KBM-7 (cell line): ENCODE results near the gene CDON.

Experiments used
- DNase-seq: peaks from one replicate; pipeline ENCODE4 v3.0.0-alpha.2; 2015
- in situ Hi-C: fragments of 300-500 bp; cut with MboI; formaldehyde crosslinking; loops from 2 replicates; pipeline ENCODE4 v1.14.3; 2020; ENCODE audit warnings: low sequenced_read_pairs, low pct_unique_long_range_greater_than_20kb, mixed read lengths

CDON gene

GRCh38 chr11:126062679-126063506 lies at the start of gene CDON:
TSS of gene CDON (minus strand) at chr11:126062866. CDS start at chr11:126023476, 39,390 bp downstream.
- in situ Hi-C loops = no loop called here
- peak; percentile 92 for DNase-seq

- DNase-seq = no peak
- in situ Hi-C loops = no loop called here
These were observed 48.9 kb upstream of the CDON start for GRCh38 chr11:126111458-126112116.

- in situ Hi-C loops = no loop called here
- no peak for DNase-seq
These were observed 47.5 kb upstream of the CDON start for GRCh38 chr11:126109941-126110731.

GRCh38 chr11:126106594-126107328 lies 44.1 kb upstream of the CDON start:
- no peak for DNase-seq
- in situ Hi-C loops = no loop called here

- no peak for DNase-seq
- in situ Hi-C loops = no loop called here
These were observed 43.0 kb upstream of the CDON start for GRCh38 chr11:126105748-126106080.

- in situ Hi-C loops = no loop called here
- DNase-seq = no peak
These were observed 42.5 kb upstream of the CDON start for GRCh38 chr11:126105022-126105747.

GRCh38 chr11:126104420-126104819 lies 41.8 kb upstream of the CDON start:
- in situ Hi-C loops = no loop called here

GRCh38 chr11:126103150-126103549 lies 40.5 kb upstream of the CDON start:
- in situ Hi-C loops = no loop called here
- DNase-seq = no peak

More at GRCh38 chr11:126104420-126104819, 41.8 kb upstream of the CDON start:
- no peak for DNase-seq

- DNase-seq = no peak
These were observed 39.8 kb upstream of the CDON start for GRCh38 chr11:126102436-126102981.

GRCh38 chr11:126101930-126102283 lies 39.2 kb upstream of the CDON start:
- no peak for DNase-seq
- in situ Hi-C loops = no loop called here

More at GRCh38 chr11:126102436-126102981, 39.8 kb upstream of the CDON start:
- in situ Hi-C loops = no loop called here

- no peak for DNase-seq
These were observed 38.7 kb upstream of the CDON start for GRCh38 chr11:126101251-126101929.

GRCh38 chr11:126100716-126101115 lies 38.0 kb upstream of the CDON start:
- in situ Hi-C loops = no loop called here
- DNase-seq = no peak

More at GRCh38 chr11:126101251-126101929, 38.7 kb upstream of the CDON start:
- in situ Hi-C loops = no loop called here

GRCh38 chr11:126098204-126098769 lies 35.6 kb upstream of the CDON start:
- no peak for DNase-seq
- in situ Hi-C loops = no loop called here

- in situ Hi-C loops = no loop called here
- no peak for DNase-seq
These were observed 33.1 kb upstream of the CDON start for GRCh38 chr11:126095745-126096144.

GRCh38 chr11:126090452-126090851 lies 27.8 kb upstream of the CDON start:
- no peak for DNase-seq
- in situ Hi-C loops = no loop called here

- in situ Hi-C loops = no loop called here
- DNase-seq = no peak
These were observed 26.3 kb upstream of the CDON start for GRCh38 chr11:126088999-126089398.

- no peak for DNase-seq
- in situ Hi-C loops = no loop called here
These were observed 23.6 kb upstream of the CDON start for GRCh38 chr11:126086248-126086647.

GRCh38 chr11:126084608-126084912 lies 21.9 kb upstream of the CDON start:
- no peak for DNase-seq
- in situ Hi-C loops = no loop called here
